LNCAP (cell line): Measurements from ENCODE around the gene IPO9.

Experiments
- CTCF ChIP-seq: fragments of 450-650 bp; IDR thresholded peaks from 2 replicates; pipeline ENCODE4 v1.5.1; 2017; ENCODE audit warnings: mild to moderate bottlenecking

Gene IPO9

GRCh38 chr1:201785291-201785690 is 43.7 kb upstream of the IPO9 start:
- TF ChIP-seq CTCF, result no peak

GRCh38 chr1:201786824-201787223 is 42.1 kb upstream of the IPO9 start:
- no peak for TF ChIP-seq CTCF

GRCh38 chr1:201788296-201788695 is 40.7 kb upstream of the IPO9 start:
- TF ChIP-seq CTCF, result no peak

GRCh38 chr1:201789245-201789644 is 39.7 kb upstream of the IPO9 start:
- TF ChIP-seq CTCF, result no peak

DNA sequence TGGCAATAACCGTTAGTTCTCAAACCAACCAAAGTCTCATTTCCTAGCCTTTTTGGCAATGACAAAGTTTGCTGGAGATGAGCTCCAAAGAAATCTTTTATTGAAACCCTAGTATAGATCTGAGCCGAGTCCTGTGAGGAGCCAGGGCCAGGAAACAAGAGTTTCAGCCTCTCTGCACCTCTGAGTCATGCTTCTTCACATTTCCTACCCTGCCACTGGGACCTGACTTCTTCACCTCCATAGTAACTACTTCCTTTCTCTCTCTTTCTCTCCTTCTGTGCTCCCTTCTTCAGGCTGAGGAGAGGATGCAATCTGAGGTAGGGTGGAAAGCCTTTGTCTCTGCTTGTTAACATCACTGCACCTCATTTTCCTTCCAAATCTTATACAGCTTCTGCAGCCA is 38.7 kb upstream of the IPO9 start:
- TF ChIP-seq CTCF, result no peak

DNA sequence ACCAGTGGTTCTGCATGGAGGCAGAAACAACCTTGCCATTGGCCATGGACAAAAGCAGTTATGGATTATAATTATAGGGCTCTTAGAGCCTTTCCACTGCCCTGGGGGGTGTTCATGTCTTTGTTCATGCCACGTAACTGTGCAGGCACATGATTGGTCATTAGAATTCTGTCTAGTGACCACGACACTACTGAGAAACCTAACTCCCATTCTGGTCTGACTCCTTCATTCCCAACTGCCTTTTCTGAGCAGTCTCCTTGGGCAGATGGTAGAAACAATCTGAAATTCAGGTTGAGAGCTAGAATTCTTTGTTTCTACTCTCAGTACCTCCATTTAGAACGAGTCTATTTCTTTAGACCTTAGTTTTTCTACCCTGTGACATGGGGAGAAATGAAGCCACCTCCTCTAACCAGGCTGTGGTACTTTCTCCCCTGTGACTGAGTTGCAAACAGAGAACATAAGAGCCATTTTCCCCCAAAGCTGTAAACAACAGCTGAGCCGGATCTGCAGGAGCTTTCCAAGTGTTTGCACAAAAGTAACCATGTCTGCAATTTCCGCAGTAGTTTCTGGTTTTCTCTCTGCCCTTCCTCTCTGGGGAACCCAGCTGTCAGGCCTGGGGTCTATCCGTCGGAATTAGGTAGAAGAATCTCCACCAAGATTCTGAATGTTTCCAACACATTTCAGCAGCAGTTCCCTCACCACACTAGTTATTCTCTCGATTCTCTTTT is 37.7 kb upstream of the IPO9 start:
- TF ChIP-seq CTCF, result no peak

GRCh38 chr1:201791779-201792173 is 37.2 kb upstream of the IPO9 start:
- no peak for TF ChIP-seq CTCF
